Uterus (tissue), 2 donors: Measurements from ENCODE around the gene CEBPA.

Source experiments
- POLR2A ChIP-seq, 2 donors: fragments of 450-650 bp; IDR thresholded peaks; one replicate each; pipeline ENCODE4 v1.6.1; 2016; ENCODE audit warnings: antibody characterized with exemption in 2 of 2, mild to moderate bottlenecking in 1 of 2, moderate library complexity in 1 of 2
- TF ChIP-seq, protein P1 (sequence below), 4 experiments: fragments of 200-600 bp in 2 of 4; fragments of 450-650 bp in 2 of 4; sonication (generic) in 2 of 4; IDR thresholded peaks; one replicate each; pipeline ENCODE4 v1.5.1; 2016 to 2019; ENCODE audit warnings: antibody characterized with exemption in 4 of 4, mild to moderate bottlenecking in 2 of 4, moderate library complexity in 1 of 4

DNA sequence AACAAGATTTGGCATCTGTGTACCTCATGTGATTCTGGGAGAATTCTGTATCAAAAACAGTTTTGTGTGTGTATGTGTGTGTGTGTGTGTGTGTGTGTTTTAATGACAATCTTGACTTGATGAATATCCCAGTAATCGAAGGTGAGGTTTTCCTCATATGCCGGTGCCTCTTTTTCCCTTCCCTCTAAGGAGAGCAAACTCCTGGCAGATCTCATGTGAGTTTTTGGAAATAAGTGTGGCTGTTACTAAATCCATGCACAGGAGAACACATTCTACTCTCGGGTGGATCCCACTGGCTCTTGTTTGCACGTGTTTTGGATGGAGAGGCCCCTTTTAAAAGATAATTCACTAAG, 42.2 kb upstream of the CEBPA start:
- TF ChIP-seq, protein P1, sequence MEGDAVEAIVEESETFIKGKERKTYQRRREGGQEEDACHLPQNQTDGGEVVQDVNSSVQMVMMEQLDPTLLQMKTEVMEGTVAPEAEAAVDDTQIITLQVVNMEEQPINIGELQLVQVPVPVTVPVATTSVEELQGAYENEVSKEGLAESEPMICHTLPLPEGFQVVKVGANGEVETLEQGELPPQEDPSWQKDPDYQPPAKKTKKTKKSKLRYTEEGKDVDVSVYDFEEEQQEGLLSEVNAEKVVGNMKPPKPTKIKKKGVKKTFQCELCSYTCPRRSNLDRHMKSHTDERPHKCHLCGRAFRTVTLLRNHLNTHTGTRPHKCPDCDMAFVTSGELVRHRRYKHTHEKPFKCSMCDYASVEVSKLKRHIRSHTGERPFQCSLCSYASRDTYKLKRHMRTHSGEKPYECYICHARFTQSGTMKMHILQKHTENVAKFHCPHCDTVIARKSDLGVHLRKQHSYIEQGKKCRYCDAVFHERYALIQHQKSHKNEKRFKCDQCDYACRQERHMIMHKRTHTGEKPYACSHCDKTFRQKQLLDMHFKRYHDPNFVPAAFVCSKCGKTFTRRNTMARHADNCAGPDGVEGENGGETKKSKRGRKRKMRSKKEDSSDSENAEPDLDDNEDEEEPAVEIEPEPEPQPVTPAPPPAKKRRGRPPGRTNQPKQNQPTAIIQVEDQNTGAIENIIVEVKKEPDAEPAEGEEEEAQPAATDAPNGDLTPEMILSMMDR (IDR thresholded peaks at IDR 0.05): no peak
- no peak for TF ChIP-seq POLR2A (IDR thresholded peaks at IDR 0.05)
